Stomach (tissue), 9 donors: ENCODE results near the gene TPST1. TPM values are rescaled to one million over a fixed set of nuclear protein-coding genes. Genes with fewer than 3 reads are reported as not detected.

Source experiments
- DNase-seq, 2 donors: peaks; one replicate each; pipeline versions ENCODE4 v3.0.0 to v3.0.0-alpha.2; 2013 to 2019
- H3K27ac ChIP-seq, 5 donors: fragments of 200-600 bp in 4 of 5; sonication (generic) in 4 of 5; one replicate each; pipeline ENCODE4 v1.5.1; 2013 to 2019; ENCODE audit warnings: mild to moderate bottlenecking in 1 of 5, moderate library complexity in 1 of 5
- H3K27me3 ChIP-seq, 3 donors: fragments of 200-600 bp; sonication (generic); one replicate each; pipeline ENCODE4 v1.5.1; 2017 to 2019; ENCODE audit warnings: mixed run types in 1 of 3
- H3K36me3 ChIP-seq, 4 donors: fragments of 200-600 bp; sonication (generic); 1 replicate in 3 of 4; 2 replicates in 1 of 4; pipeline ENCODE4 v1.5.1; 2016 to 2019
- H3K4me1 ChIP-seq, 4 donors: fragments of 200-600 bp; sonication (generic); one replicate each; pipeline ENCODE4 v1.5.1; 2016 to 2019
- H3K4me3 ChIP-seq, 4 donors: fragments of 200-600 bp; sonication (generic) in 3 of 4; one replicate each; pipeline ENCODE4 v1.5.1; 2016 to 2019; ENCODE audit warnings: mild to moderate bottlenecking in 1 of 4
- H3K9me3 ChIP-seq, 4 donors: fragments of 200-600 bp; sonication (generic); one replicate each; pipeline ENCODE4 v1.5.1; 2016 to 2019
- CTCF ChIP-seq, 7 experiments: fragments of 450-650 bp in 4 of 7; fragments of 200-600 bp in 3 of 7; sonication (generic) in 3 of 7; IDR thresholded peaks; one replicate each; pipeline ENCODE4 v1.5.1; 2016 to 2019; ENCODE audit warnings: antibody characterized with exemption in 7 of 7, control low read depth in 2 of 7, mild to moderate bottlenecking in 1 of 7
- EP300 ChIP-seq: sonication (generic); formaldehyde crosslinking; IDR thresholded peaks from one replicate; pipeline ENCODE4 v1.6.1; 2017; ENCODE audit warnings: antibody characterized with exemption
- POLR2A ChIP-seq, 4 donors: fragments of 450-650 bp; IDR thresholded peaks; one replicate each; pipeline ENCODE4 v1.6.1; 2016; ENCODE audit warnings: antibody characterized with exemption in 4 of 4, control low read depth in 2 of 4, mild to moderate bottlenecking in 1 of 4, moderate library complexity in 1 of 4
- POLR2AphosphoS5 ChIP-seq, 3 donors: sonication (generic); formaldehyde crosslinking; IDR thresholded peaks; one replicate each; pipeline ENCODE4 v1.6.1; 2016; ENCODE audit warnings: antibody characterized with exemption in 3 of 3
- WGBS, 5 donors: extraction: QIAGEN DNeasy Blood & Tissue Kit in 3 of 5; methylation state at CpG; one replicate each; pipeline versions ENCODE4 v1.1.5 to v1.1.7; 2013 to 2018; 5-methylcytosine and 5-hydroxymethylcytosine counted together
- intact Hi-C: fragments of 100-400 bp; cut with DNase I; formaldehyde crosslinking; loops from one replicate; pipeline ENCODE4 v1.15.1; 2023; ENCODE audit warnings: low total_unique reads
- polyA plus RNA-seq, 3 donors: library from polyadenylated mRNA; stranded (reverse); fragments of 200-250 nt; gene quantifications; one replicate each; pipeline ENCODE4 v1.2.3, GENCODE V29; 2013
- total RNA-seq, 5 donors: library from RNA; depleted of rRNA; stranded (reverse); fragments of >200 nt; gene quantifications; one replicate each; pipeline versions ENCODE4 v1.1.0 to v1.2.3, GENCODE V29; 2014 to 2016
- donor health status: healthy with polysubstance abuse.
- donor health status: Bipolar disorder and iron deficiency.
- donor health status: healthy.

Gene TPST1
- total and polyA plus RNA-seq, 8 donors: 0.58 to 78.8 (median 8.7) TPM

GRCh38 chr7:66198956-66199355, 6.2 kb upstream of the TPST1 start:
- H3K4me3 ChIP-seq: no peak overlapping the region
- no peaks in the 10 kb centered on the region for H3K36me3 ChIP-seq
- intact Hi-C loops: no loop called here
- no peaks in the 10 kb centered on the region for H3K9me3 ChIP-seq
- 73 to 84% (median 79%) methylated on average over 4 of the region's 4 CpGs for WGBS, 5 donors
- TF ChIP-seq POLR2AphosphoS5 (IDR thresholded peaks at IDR 0.05) (no peak), CTCF (IDR thresholded peaks at IDR 0.05) (no peak), EP300 (no peak), POLR2A (IDR thresholded peaks at IDR 0.05) (no peak)
- no peak overlapping the region for H3K27ac ChIP-seq
- no peak for DNase-seq
- no peaks in the 10 kb centered on the region for H3K27me3 ChIP-seq
- H3K4me1 ChIP-seq: no peaks in the 10 kb centered on the region

- intact Hi-C loops: no loop called here
- H3K27me3 ChIP-seq: no peaks in the 10 kb centered on the region
- H3K36me3 ChIP-seq: no peaks in the 10 kb centered on the region
- 58 to 62% (median 60%) methylated on average over 8 of the region's 8 CpGs for WGBS, 5 donors
- peaks cover 15 to 31% (median 26%) of the 10 kb centered on the region in 4 donors for H3K4me1 ChIP-seq
- no peaks in the 10 kb centered on the region for H3K9me3 ChIP-seq
- DNase-seq: no peak
- no peak overlapping the region for H3K4me3 ChIP-seq
- no peak for TF ChIP-seq POLR2AphosphoS5 (IDR thresholded peaks at IDR 0.05)
- no peak for TF ChIP-seq CTCF (IDR thresholded peaks at IDR 0.05)
- TF ChIP-seq POLR2A (IDR thresholded peaks at IDR 0.05): no peak
- no peak for TF ChIP-seq EP300
- no peak overlapping the region for H3K27ac ChIP-seq
Measured at GRCh38 chr7:66202441-66202840, 2.7 kb upstream of the TPST1 start.

GRCh38 chr7:66205741-66206090, 582 bp downstream of the TPST1 start:
- intact Hi-C loops: no loop called here
- H3K36me3 ChIP-seq: peaks cover 0 to 3% (median 0%) of the 10 kb centered on the region in 4 donors
- peaks cover 18 to 49% (median 42%) of the 10 kb centered on the region in 4 donors for H3K4me1 ChIP-seq
- WGBS, 5 donors: 2 to 8% (median 4%) methylated on average over 19 to 22 of the region's 22 CpGs
- H3K27me3 ChIP-seq: no peaks in the 10 kb centered on the region
- DNase-seq: no peak
- TF ChIP-seq POLR2A (IDR thresholded peaks at IDR 0.05) (no peak), CTCF (IDR thresholded peaks at IDR 0.05) (no peak), POLR2AphosphoS5 (IDR thresholded peaks at IDR 0.05) (no peak), EP300 (no peak)
- peak overlapping the region; percentile 89 to 98 (median 98) for H3K4me3 ChIP-seq
- H3K27ac ChIP-seq: peak overlapping the region; percentile 78 to 88 (median 87)
- H3K9me3 ChIP-seq: no peaks in the 10 kb centered on the region

GRCh38 chr7:66206119-66206933, 1.2 kb downstream of the TPST1 start:
- WGBS, 5 donors: 32 to 50% (median 45%) methylated on average over 12 of the region's 12 CpGs
- Histone ChIP-seq H3K27me3 (no peaks in the 10 kb centered on the region), H3K4me1 (peaks cover 20 to 55% (median 46%) of the 10 kb centered on the region in 4 donors), H3K27ac (peak overlapping the region in 4 of 5 donors; percentile 85 to 88 (median 87)), H3K4me3 (peak overlapping the region; percentile 89 to 98 (median 98)), H3K9me3 (no peaks in the 10 kb centered on the region), H3K36me3 (peaks cover 0 to 4% (median 0%) of the 10 kb centered on the region in 4 donors)
- DNase-seq: peak in 1 of 2 donors; percentile 10
- no peak for TF ChIP-seq CTCF (IDR thresholded peaks at IDR 0.05)
- no peak for TF ChIP-seq EP300
- TF ChIP-seq POLR2AphosphoS5 (IDR thresholded peaks at IDR 0.05): no peak
- no peak for TF ChIP-seq POLR2A (IDR thresholded peaks at IDR 0.05)
- intact Hi-C loops: no loop called here
